RWPE1 (cell line): ENCODE data around the gene C7.
"Not testable (repeated sequence)": the region's sequence is repeated elsewhere in the genome, so short reads cannot be mapped to it uniquely, and the experiment has no call there.

ENCODE experiments used
- CTCF ChIA-PET: fragments of 350-600 bp; sonication (Branson Sonifier 250); formaldehyde crosslinking; extraction: SDS; loops from one replicate; lab custom pipeline; 2021; lab: Yijun Ruan, JAX
- POLR2A ChIA-PET: fragments of 400-600 bp; formaldehyde crosslinking; extraction: SDS; loops from one replicate; lab custom pipeline; 2020; ENCODE audit warnings: antibody characterized with exemption; ENCODE audit not compliant: low non-redundant PET; lab: Yijun Ruan, JAX
- DNase-seq: peaks from one replicate; pipeline ENCODE4 v3.0.0; 2012; ENCODE audit warnings: low spot score
- H3K27ac ChIP-seq: fragments of 450-650 bp; 2 replicates; pipeline ENCODE4 v1.5.1; 2017
- TF ChIP-seq, protein P1 (sequence below): fragments of 450-650 bp; conservative IDR thresholded peaks from 2 replicates; pipeline ENCODE4 v1.5.1; 2017; ENCODE audit warnings: low read depth, mild to moderate bottlenecking

Gene C7

DNA sequence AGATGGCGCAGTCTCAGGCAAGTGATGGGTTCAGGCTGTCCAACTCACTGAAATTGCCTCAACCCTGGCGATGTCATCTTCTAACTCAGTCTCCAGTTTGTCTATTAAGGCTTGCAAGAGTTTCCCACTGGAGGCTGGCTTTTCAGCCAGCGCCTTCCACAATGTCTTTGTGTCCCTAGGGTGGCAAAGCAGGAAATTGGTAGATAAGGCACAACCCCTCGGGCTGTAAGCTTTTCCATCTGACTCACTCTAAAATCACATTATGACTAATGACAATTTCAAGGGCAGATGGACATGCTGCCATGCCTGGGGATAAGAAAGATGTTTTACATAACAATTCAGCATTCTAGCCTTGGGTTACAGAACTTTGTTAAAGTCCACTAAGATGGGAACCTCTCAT lies 99.9 kb downstream of the C7 start:
- CTCF ChIA-PET = no interaction called here
- H3K27ac ChIP-seq = no peak overlapping the region
- peak; percentile 64 for DNase-seq
- POLR2A ChIA-PET = no interaction called here
- TF ChIP-seq, protein P1, sequence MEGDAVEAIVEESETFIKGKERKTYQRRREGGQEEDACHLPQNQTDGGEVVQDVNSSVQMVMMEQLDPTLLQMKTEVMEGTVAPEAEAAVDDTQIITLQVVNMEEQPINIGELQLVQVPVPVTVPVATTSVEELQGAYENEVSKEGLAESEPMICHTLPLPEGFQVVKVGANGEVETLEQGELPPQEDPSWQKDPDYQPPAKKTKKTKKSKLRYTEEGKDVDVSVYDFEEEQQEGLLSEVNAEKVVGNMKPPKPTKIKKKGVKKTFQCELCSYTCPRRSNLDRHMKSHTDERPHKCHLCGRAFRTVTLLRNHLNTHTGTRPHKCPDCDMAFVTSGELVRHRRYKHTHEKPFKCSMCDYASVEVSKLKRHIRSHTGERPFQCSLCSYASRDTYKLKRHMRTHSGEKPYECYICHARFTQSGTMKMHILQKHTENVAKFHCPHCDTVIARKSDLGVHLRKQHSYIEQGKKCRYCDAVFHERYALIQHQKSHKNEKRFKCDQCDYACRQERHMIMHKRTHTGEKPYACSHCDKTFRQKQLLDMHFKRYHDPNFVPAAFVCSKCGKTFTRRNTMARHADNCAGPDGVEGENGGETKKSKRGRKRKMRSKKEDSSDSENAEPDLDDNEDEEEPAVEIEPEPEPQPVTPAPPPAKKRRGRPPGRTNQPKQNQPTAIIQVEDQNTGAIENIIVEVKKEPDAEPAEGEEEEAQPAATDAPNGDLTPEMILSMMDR = no peak

DNA sequence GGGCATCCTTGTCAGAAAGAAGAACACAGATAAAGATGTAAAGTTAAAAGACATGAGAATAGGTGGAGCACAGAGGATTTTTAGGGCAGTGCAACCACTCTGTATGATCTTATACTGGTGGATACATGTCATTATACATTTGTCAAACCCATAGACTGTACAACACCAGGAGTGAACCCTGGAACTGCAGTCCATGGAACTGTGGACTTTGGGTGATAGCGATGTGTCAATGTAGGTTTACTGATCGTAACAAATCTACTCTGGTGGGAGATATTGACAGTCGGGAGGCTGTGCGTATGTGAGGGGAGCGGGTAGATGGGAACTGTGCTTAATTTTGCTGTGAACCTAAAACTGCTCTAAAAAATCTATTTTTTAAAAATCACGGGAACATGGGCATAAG lies 101.3 kb downstream of the C7 start:
- DNase-seq = no peak
- POLR2A ChIA-PET = no interaction called here
- TF ChIP-seq, protein P1 = no peak
- no peak overlapping the region for H3K27ac ChIP-seq
- CTCF ChIA-PET = no interaction called here

DNA sequence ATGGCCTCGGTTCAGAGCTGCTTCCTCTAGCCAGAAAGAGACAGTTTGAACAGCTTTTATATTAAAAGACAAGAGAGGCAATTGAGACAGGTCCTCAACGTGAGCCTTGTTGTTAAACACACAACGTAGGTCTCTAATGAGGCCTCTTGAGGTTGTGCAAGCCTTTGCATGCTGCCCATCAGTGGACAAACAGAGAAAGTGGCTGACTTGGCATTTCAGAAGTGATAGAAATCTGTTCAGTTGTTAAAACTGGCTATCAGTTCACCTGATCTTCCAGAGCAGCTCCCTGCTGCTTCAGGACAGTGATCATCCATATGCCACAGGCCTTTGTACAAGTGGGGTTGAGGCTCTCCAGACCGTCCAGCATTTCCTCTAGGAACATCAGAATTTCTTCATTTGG lies 103.0 kb downstream of the C7 start:
- POLR2A ChIA-PET = no interaction called here
- no peak for DNase-seq
- CTCF ChIA-PET = no interaction called here
- H3K27ac ChIP-seq = no peak overlapping the region
- TF ChIP-seq, protein P1 = no peak

DNA sequence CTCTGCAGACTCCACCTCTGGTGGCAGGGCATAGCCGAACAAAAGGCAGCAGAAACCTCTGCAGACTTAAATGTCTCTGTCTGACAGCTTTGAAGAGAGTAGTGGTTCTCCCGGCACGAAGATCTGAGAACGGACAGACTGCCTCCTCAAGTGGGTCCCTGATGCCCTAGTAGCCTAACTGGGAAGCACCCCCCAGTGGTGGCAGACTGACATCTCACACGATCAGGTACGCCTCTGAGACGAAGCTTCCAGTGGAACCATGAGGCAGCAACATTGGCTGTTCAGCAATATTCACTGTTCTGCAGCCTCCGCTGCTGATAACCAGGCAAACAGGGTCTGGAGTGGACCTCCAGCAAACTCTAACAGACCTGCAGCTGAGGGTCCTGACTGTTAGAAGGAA lies 113.3 kb downstream of the C7 start:
- DNase-seq, CTCF ChIA-PET, POLR2A ChIA-PET, H3K27ac ChIP-seq: not testable (repeated sequence)
